GM08714 (cell line): ENCODE data around the gene LRRC4C.
"Not testable (repeated sequence)": the region's sequence is repeated elsewhere in the genome, so short reads cannot be mapped to it uniquely, and the experiment has no call there.

Experiments
- H3K4me3 ChIP-seq: fragments of 200-500 bp; sonication (Bioruptor generic); 2 replicates; pipeline ENCODE4 v1.5.1; 2014; ENCODE audit warnings: mild to moderate bottlenecking, low read length, inconsistent platforms
- ZNF274 ChIP-seq: IDR thresholded peaks from 2 replicates; pipeline ENCODE4 v1.6.1; 2012; ENCODE audit warnings: mild to moderate bottlenecking, low read depth, low read length

Gene LRRC4C

GRCh38 chr11:40573254-40573891 lies 886.1 kb downstream of the LRRC4C start:
- no peak overlapping the region for H3K4me3 ChIP-seq
- TF ChIP-seq ZNF274: no peak

- H3K4me3 ChIP-seq: no peak overlapping the region
- no peak for TF ChIP-seq ZNF274
Observed at GRCh38 chr11:40569947-40570531, 889.4 kb downstream of the LRRC4C start.

GRCh38 chr11:40567392-40567791 lies 892.1 kb downstream of the LRRC4C start:
- TF ChIP-seq ZNF274: no peak
- H3K4me3 ChIP-seq: no peak overlapping the region

- H3K4me3 ChIP-seq: no peak overlapping the region
Observed at GRCh38 chr11:40544162-40544561, 915.3 kb downstream of the LRRC4C start.

GRCh38 chr11:40542821-40543220 lies 916.6 kb downstream of the LRRC4C start:
- no peak for TF ChIP-seq ZNF274
- H3K4me3 ChIP-seq: no peak overlapping the region

More at GRCh38 chr11:40544162-40544561, 915.3 kb downstream of the LRRC4C start:
- no peak for TF ChIP-seq ZNF274

GRCh38 chr11:40537734-40538133 lies 921.7 kb downstream of the LRRC4C start:
- no peak for TF ChIP-seq ZNF274
- H3K4me3 ChIP-seq: no peak overlapping the region

GRCh38 chr11:40522080-40522479 lies 937.4 kb downstream of the LRRC4C start:
- H3K4me3 ChIP-seq: not testable (repeated sequence)

- no peak overlapping the region for H3K4me3 ChIP-seq
Observed at GRCh38 chr11:40517122-40517521, 942.3 kb downstream of the LRRC4C start.

GRCh38 chr11:40514124-40514523 lies 945.3 kb downstream of the LRRC4C start:
- TF ChIP-seq ZNF274: no peak
- no peak overlapping the region for H3K4me3 ChIP-seq

More at GRCh38 chr11:40517122-40517521, 942.3 kb downstream of the LRRC4C start:
- TF ChIP-seq ZNF274: no peak

GRCh38 chr11:40513281-40513680 lies 946.2 kb downstream of the LRRC4C start:
- no peak overlapping the region for H3K4me3 ChIP-seq
- TF ChIP-seq ZNF274: no peak

- H3K4me3 ChIP-seq: no peak overlapping the region
- no peak for TF ChIP-seq ZNF274
Observed at GRCh38 chr11:40508303-40508702, 951.1 kb downstream of the LRRC4C start.

- TF ChIP-seq ZNF274: no peak
Observed at GRCh38 chr11:40506226-40506625, 953.2 kb downstream of the LRRC4C start.

GRCh38 chr11:40491341-40491740 lies 968.1 kb downstream of the LRRC4C start:
- H3K4me3 ChIP-seq: no peak overlapping the region
- no peak for TF ChIP-seq ZNF274

More at GRCh38 chr11:40506226-40506625, 953.2 kb downstream of the LRRC4C start:
- no peak overlapping the region for H3K4me3 ChIP-seq

GRCh38 chr11:40467771-40468170 lies 991.7 kb downstream of the LRRC4C start:
- TF ChIP-seq ZNF274: no peak
- H3K4me3 ChIP-seq: no peak overlapping the region

GRCh38 chr11:40445391-40445790 lies 1014.1 kb downstream of the LRRC4C start:
- H3K4me3 ChIP-seq: no peak overlapping the region
- no peak for TF ChIP-seq ZNF274

- TF ChIP-seq ZNF274: no peak
- H3K4me3 ChIP-seq: no peak overlapping the region
Observed at GRCh38 chr11:40444151-40444550, 1015.3 kb downstream of the LRRC4C start.

GRCh38 chr11:40435344-40435743 lies 1024.1 kb downstream of the LRRC4C start:
- no peak overlapping the region for H3K4me3 ChIP-seq
- no peak for TF ChIP-seq ZNF274
